H1 (cell line): ENCODE measurements around the gene ALK.

Source experiments
- CEBPB ChIP-seq: IDR thresholded peaks from 2 replicates; pipeline ENCODE4 v1.6.1; 2012; ENCODE audit warnings: low read depth, low read length
- EP300 ChIP-seq, 2 experiments: IDR thresholded peaks; 1 replicate in 1 of 2; 2 replicates in 1 of 2; pipeline ENCODE4 v1.6.1; 2011 to 2012; ENCODE audit warnings: low read depth in 2 of 2, low read length in 2 of 2, mild to moderate bottlenecking in 2 of 2, borderline replicate concordance in 1 of 2, inconsistent platforms in 1 of 2, moderate library complexity in 1 of 2
- EZH2 ChIP-seq: fragments of 200-600 bp; sonication (generic); IDR thresholded peaks from 2 replicates; pipeline ENCODE4 v1.7.1; 2012; ENCODE audit warnings: low read depth, mild to moderate bottlenecking, moderate library complexity, low read length, inconsistent platforms; ENCODE audit not compliant: severe bottlenecking
- GABPA ChIP-seq: IDR thresholded peaks from 2 replicates; pipeline ENCODE4 v1.6.1; 2011; ENCODE audit warnings: mild to moderate bottlenecking, low read length, moderate library complexity, borderline replicate concordance; ENCODE audit not compliant: insufficient read depth
- HDAC2 ChIP-seq, 2 experiments: fragments of 300-600 bp in 1 of 2; sonication (generic) in 1 of 2; IDR thresholded peaks; 2 replicates each; pipeline ENCODE4 v1.6.1; 2011 to 2012; ENCODE audit warnings: low read depth in 2 of 2, low read length in 2 of 2, mild to moderate bottlenecking in 2 of 2, moderate library complexity in 2 of 2, borderline replicate concordance in 1 of 2, inconsistent platforms in 1 of 2
- MAFK ChIP-seq: IDR thresholded peaks from 2 replicates; pipeline ENCODE4 v1.6.1; 2012; ENCODE audit warnings: low read depth, mild to moderate bottlenecking, improper control_type of control experiment, low read length
- NRF1 ChIP-seq: IDR thresholded peaks from 2 replicates; pipeline ENCODE4 v1.6.1; 2011; ENCODE audit warnings: mild to moderate bottlenecking, low read depth, low read length, improper control_type of control experiment
- POLR2AphosphoS5 ChIP-seq: IDR thresholded peaks from 2 replicates; pipeline ENCODE4 v1.6.1; 2011; ENCODE audit warnings: low read depth, low read length
- RAD21 ChIP-seq, 2 experiments: IDR thresholded peaks in 1 of 2; conservative IDR thresholded peaks in 1 of 2; 2 replicates each; pipeline ENCODE4 v1.6.1; 2011; ENCODE audit warnings: low read depth in 2 of 2, low read length in 2 of 2, improper control_type of control experiment in 1 of 2, inconsistent platforms in 1 of 2, mild to moderate bottlenecking in 1 of 2, moderate library complexity in 1 of 2
- TAF1 ChIP-seq: IDR thresholded peaks from 2 replicates; pipeline ENCODE4 v1.6.1; 2011; ENCODE audit warnings: mild to moderate bottlenecking, low read depth, low read length
- YY1 ChIP-seq: IDR thresholded peaks from 2 replicates; pipeline ENCODE4 v1.6.1; 2011; ENCODE audit warnings: low read depth, mild to moderate bottlenecking, low read length
- TF ChIP-seq, protein P1 (sequence below): IDR thresholded peaks from 2 replicates; pipeline ENCODE4 v1.6.1; 2011; ENCODE audit warnings: low read depth, mild to moderate bottlenecking, low read length; ENCODE audit not compliant: insufficient read depth
- TF ChIP-seq, protein P2 (sequence below), 3 experiments: IDR thresholded peaks; 1 replicate in 2 of 3; 2 replicates in 1 of 3; pipeline versions ENCODE4 v1.5.1 to v1.6.1; 2011; ENCODE audit warnings: low read length in 3 of 3, mild to moderate bottlenecking in 3 of 3, inconsistent platforms in 2 of 3, low read depth in 1 of 3, moderate library complexity in 1 of 3; ENCODE audit not compliant: insufficient read depth in 1 of 3; ENCODE audit errors: control extremely low read depth in 1 of 3

DNA sequence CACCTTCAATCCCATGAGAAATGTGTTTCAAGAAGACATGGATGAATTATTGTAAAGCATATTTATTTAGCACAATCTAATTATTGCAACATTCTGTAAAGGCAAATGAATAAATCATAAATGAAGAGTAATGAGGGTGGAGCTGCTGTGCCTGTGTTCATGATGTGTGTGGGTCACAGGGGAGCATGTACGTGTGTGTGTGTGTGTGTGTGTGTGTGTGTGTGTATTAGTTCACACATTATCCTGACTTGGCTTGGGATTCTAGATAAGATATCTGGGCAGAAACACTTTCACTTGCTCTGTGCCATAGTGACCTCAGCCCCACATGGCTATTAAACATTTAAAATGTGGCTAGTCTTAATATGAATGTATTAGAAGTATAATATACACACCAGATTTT, 361.8 kb downstream of the ALK start:
- TF ChIP-seq MAFK (no peak), EP300 (IDR thresholded peaks at IDR 0.05; ENCODE audit: borderline replicate concordance in 1 of 2, low read depth in 2 of 2, low read length in 2 of 2) (no peak), YY1 (no peak), TAF1 (no peak), POLR2AphosphoS5 (no peak), CEBPB (no peak), NRF1 (no peak), HDAC2 (IDR thresholded peaks at IDR 0.05; ENCODE audit: borderline replicate concordance in 1 of 2, low read depth in 2 of 2, low read length in 2 of 2) (no peak), GABPA (no peak), EZH2 (no peak), RAD21 (IDR thresholded peaks at IDR 0.05 in 1 of 2, conservative IDR thresholded peaks at IDR 0.05 in 1 of 2; ENCODE audit: low read depth in 2 of 2, low read length in 2 of 2) (no peak)
- TF ChIP-seq, protein P1, sequence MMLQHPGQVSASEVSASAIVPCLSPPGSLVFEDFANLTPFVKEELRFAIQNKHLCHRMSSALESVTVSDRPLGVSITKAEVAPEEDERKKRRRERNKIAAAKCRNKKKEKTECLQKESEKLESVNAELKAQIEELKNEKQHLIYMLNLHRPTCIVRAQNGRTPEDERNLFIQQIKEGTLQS: no peak
- TF ChIP-seq, protein P2, sequence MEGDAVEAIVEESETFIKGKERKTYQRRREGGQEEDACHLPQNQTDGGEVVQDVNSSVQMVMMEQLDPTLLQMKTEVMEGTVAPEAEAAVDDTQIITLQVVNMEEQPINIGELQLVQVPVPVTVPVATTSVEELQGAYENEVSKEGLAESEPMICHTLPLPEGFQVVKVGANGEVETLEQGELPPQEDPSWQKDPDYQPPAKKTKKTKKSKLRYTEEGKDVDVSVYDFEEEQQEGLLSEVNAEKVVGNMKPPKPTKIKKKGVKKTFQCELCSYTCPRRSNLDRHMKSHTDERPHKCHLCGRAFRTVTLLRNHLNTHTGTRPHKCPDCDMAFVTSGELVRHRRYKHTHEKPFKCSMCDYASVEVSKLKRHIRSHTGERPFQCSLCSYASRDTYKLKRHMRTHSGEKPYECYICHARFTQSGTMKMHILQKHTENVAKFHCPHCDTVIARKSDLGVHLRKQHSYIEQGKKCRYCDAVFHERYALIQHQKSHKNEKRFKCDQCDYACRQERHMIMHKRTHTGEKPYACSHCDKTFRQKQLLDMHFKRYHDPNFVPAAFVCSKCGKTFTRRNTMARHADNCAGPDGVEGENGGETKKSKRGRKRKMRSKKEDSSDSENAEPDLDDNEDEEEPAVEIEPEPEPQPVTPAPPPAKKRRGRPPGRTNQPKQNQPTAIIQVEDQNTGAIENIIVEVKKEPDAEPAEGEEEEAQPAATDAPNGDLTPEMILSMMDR (IDR thresholded peaks at IDR 0.05; ENCODE audit: control extremely low read depth in 1 of 3, insufficient read depth in 1 of 3, low read depth in 1 of 3, low read length in 3 of 3): no peak
